Fibroblast of lung (primary cell): ENCODE results near the gene VSIG10L.

ENCODE experiments used
- CTCF ChIP-seq, 2 donors: IDR thresholded peaks in 1 of 2; conservative IDR thresholded peaks in 1 of 2; 1 replicate in 1 of 2; 2 replicates in 1 of 2; pipeline ENCODE4 v1.5.1; 2011 to 2012; ENCODE audit warnings: low read length in 2 of 2, control low read depth in 1 of 2, inconsistent platforms in 1 of 2, low read depth in 1 of 2, mild to moderate bottlenecking in 1 of 2
- EZH2 ChIP-seq: IDR thresholded peaks from 2 replicates; pipeline ENCODE4 v1.5.1; 2012; ENCODE audit warnings: low read length, control low read depth, mild to moderate bottlenecking; ENCODE audit errors: missing control alignments

- TF ChIP-seq CTCF (conservative IDR thresholded peaks at IDR 0.05 in 1 of 2, IDR thresholded peaks at IDR 0.05 in 1 of 2; ENCODE audit: low read depth in 1 of 2, low read length in 2 of 2): no peak
- no peak for TF ChIP-seq EZH2
Observed at GRCh38 chr19:51289635-51290034, 52.3 kb downstream of the VSIG10L start.
